Panc1 (cell line): ENCODE data around the gene KMO. TPM values are rescaled to one million over a fixed set of nuclear protein-coding genes. Genes with fewer than 3 reads are reported as not detected.
A peak's percentile ranks its signal among the peaks of the same experiment; 100 is the strongest.

Source experiments
- ATAC-seq: fragments of 200-7000 bp; cut with Tn5 transposase; 2 replicates; pipeline ENCODE4 v1.9.1; 2020; ENCODE audit warnings: mild to moderate bottlenecking, moderate library complexity
- BruUV-seq: library from RNA; stranded (reverse); fragments of 400-500 nt; replicated peaks from 2 replicates; lab custom pipeline; 2021; lab: Mats Ljungman, UMichigan
- CTCF ChIA-PET: fragments of 300-600 bp; sonication (Branson Sonifier 250); formaldehyde crosslinking; loops from one replicate; lab custom pipeline; 2022; ENCODE audit warnings: antibody characterized with exemption; lab: Charles Lee
- POLR2A ChIA-PET: fragments of 300-600 bp; sonication (Branson Sonifier 250); formaldehyde crosslinking; loops from one replicate; lab custom pipeline; 2022; ENCODE audit warnings: antibody characterized with exemption; lab: Charles Lee
- DNase-seq: peaks from one replicate; pipeline ENCODE4 v3.0.0-alpha.2; 2010; ENCODE audit warnings: low read depth, low spot score
- H3K27ac ChIP-seq: 2 replicates; pipeline ENCODE4 v1.5.1; 2011; ENCODE audit warnings: mild to moderate bottlenecking, low read length, inconsistent platforms
- H3K27me3 ChIP-seq: fragments of 200-500 bp; sonication (Bioruptor generic); 2 replicates; pipeline ENCODE4 v1.6.0; 2014; ENCODE audit warnings: low read length, inconsistent platforms; ENCODE audit not compliant: control insufficient read depth, insufficient read depth
- H3K36me3 ChIP-seq: fragments of 200-500 bp; sonication (Bioruptor generic); 2 replicates; pipeline ENCODE4 v1.5.1; 2014; ENCODE audit warnings: inconsistent platforms, mild to moderate bottlenecking, low read length, moderate library complexity; ENCODE audit not compliant: control insufficient read depth, insufficient read depth
- H3K4me1 ChIP-seq: 2 replicates; pipeline ENCODE4 v1.5.1; 2011; ENCODE audit warnings: inconsistent platforms, mild to moderate bottlenecking, low read length, moderate library complexity; ENCODE audit not compliant: control insufficient read depth, insufficient read depth
- H3K4me3 ChIP-seq, 2 experiments: 2 replicates each; pipeline ENCODE4 v1.5.1; 2011 to 2012; ENCODE audit warnings: low read depth in 2 of 2, low read length in 2 of 2, mild to moderate bottlenecking in 2 of 2, inconsistent platforms in 1 of 2, moderate library complexity in 1 of 2
- H3K9me3 ChIP-seq: fragments of 200-500 bp; sonication (Bioruptor generic); 2 replicates; pipeline ENCODE4 v1.5.1; 2014; ENCODE audit warnings: low read depth, mild to moderate bottlenecking, inconsistent platforms, low read length, moderate library complexity; ENCODE audit not compliant: control insufficient read depth, insufficient read depth
- CTCF ChIP-seq: fragments of 450-650 bp; IDR thresholded peaks from 2 replicates; pipeline ENCODE4 v1.5.1; 2017; ENCODE audit warnings: mild to moderate bottlenecking
- POLR2AphosphoS5 ChIP-seq: IDR thresholded peaks from 2 replicates; pipeline ENCODE4 v1.6.1; 2012; ENCODE audit warnings: mild to moderate bottlenecking, low read depth, low read length, moderate library complexity
- REST ChIP-seq, 2 experiments: IDR thresholded peaks; 2 replicates each; pipeline ENCODE4 v1.6.1; 2011 to 2012; ENCODE audit warnings: low read depth in 2 of 2, control low read depth in 1 of 2, low read length in 1 of 2, mild to moderate bottlenecking in 1 of 2, moderate library complexity in 1 of 2; ENCODE audit not compliant: insufficient read depth in 1 of 2
- SIN3A ChIP-seq: IDR thresholded peaks from 2 replicates; pipeline ENCODE4 v1.6.1; 2012; ENCODE audit warnings: low read depth, mild to moderate bottlenecking, low read length, moderate library complexity, borderline replicate concordance; ENCODE audit not compliant: insufficient read depth
- TCF7L2 ChIP-seq: IDR thresholded peaks from 2 replicates; pipeline ENCODE4 v1.6.1; 2011; ENCODE audit warnings: mild to moderate bottlenecking, low read depth, low read length, inconsistent platforms
- in situ Hi-C: cut with HindIII; loops from 2 replicates; pipeline ENCODE4 v1.10.0; 2016; ENCODE audit warnings: low sequenced_read_pairs, low pct_unique_long_range_greater_than_20kb
- intact Hi-C: fragments of 100-400 bp; cut with micrococcal nuclease; formaldehyde crosslinking; loops from one replicate; pipeline ENCODE4 v1.10.0; 2022; ENCODE audit not compliant: unreplicated experiment
- total RNA-seq: library from RNA; stranded (reverse); gene quantifications from one replicate; pipeline ENCODE4 v1.2.1, GENCODE V29; 2021; ENCODE audit not compliant: unreplicated experiment

The KMO gene
- total RNA-seq, 1 experiment from 2014 or later, result 1.8 TPM

GRCh38 chr1:241531195-241532161 is 700 bp upstream of the KMO start:
- Histone ChIP-seq H3K9me3 (no peaks in the 10 kb centered on the region), H3K4me1 (peaks cover 3% of the 10 kb centered on the region), H3K36me3 (no peaks in the 10 kb centered on the region), H3K27ac (peak overlapping the region; percentile 91), H3K4me3 (peak overlapping the region; percentile 50 to 56), H3K27me3 (no peaks in the 10 kb centered on the region)
- intact Hi-C loops, result loop anchor here (1.0 to 2.0 kb wide), 3 partner anchors 79 to 303 kb away; no protein-coding TSS in a partner anchor
- in situ Hi-C loops, result no loop called here
- CTCF ChIA-PET, result interaction anchor here (0.6 kb wide), 2 partner anchors 94 to 425 kb away, joined by 3 read pairs; no protein-coding TSS in a partner anchor
- POLR2A ChIA-PET, result interaction anchor here (0.6 kb wide), 1 partner anchor 24 kb away, joined by 3 read pairs; no protein-coding TSS in a partner anchor
- ATAC-seq (peak; percentile 90), DNase-seq (peak; percentile 76)
- BruUV-seq, result no TSS peak
- TF ChIP-seq SIN3A (no peak), CTCF (peak; percentile 63; the same call in 1 of the 2 replicates), POLR2AphosphoS5 (no peak), TCF7L2 (no peak), REST (IDR thresholded peaks at IDR 0.05; ENCODE audit: insufficient read depth in 1 of 2, low read depth in 2 of 2, low read length in 1 of 2) (no peak)

- no peaks in the 10 kb centered on the region for H3K27me3 ChIP-seq
- peak overlapping the region; percentile 73; the same call in 1 of the 2 replicates for H3K27ac ChIP-seq
- TSS peak; percentile 83 for BruUV-seq
- H3K4me1 ChIP-seq, result peaks cover 3% of the 10 kb centered on the region
- peak overlapping the region in 1 of 2 experiments; percentile 23; a peak in 1 of 4 replicates for H3K4me3 ChIP-seq
- H3K36me3 ChIP-seq, result no peaks in the 10 kb centered on the region
- POLR2A ChIA-PET, result no interaction called here
- H3K9me3 ChIP-seq, result no peaks in the 10 kb centered on the region
- in situ Hi-C loops, result no loop called here
- DNase-seq (no peak), ATAC-seq (no peak)
- CTCF ChIA-PET, result no interaction called here
- TF ChIP-seq REST (IDR thresholded peaks at IDR 0.05; ENCODE audit: insufficient read depth in 1 of 2, low read depth in 2 of 2, low read length in 1 of 2), result no peak
- TF ChIP-seq POLR2AphosphoS5, result no peak
- no peak for TF ChIP-seq TCF7L2
- TF ChIP-seq CTCF, result no peak
- TF ChIP-seq SIN3A, result no peak
- intact Hi-C loops, result no loop called here
Measured at GRCh38 chr1:241532864-241533263, 686 bp downstream of the KMO start.
